Lower lobe of right lung (tissue), 2 donors: Measurements from ENCODE around the gene MAPK1. TPM values are rescaled to one million over a fixed set of nuclear protein-coding genes. Genes with fewer than 3 reads are reported as not detected.
"Not testable (repeated sequence)": the region's sequence is repeated elsewhere in the genome, so short reads cannot be mapped to it uniquely, and the experiment has no call there.

Source experiments
- ATAC-seq, 2 donors: fragments of 200-7000 bp; cut with Tn5 transposase; one replicate each; pipeline ENCODE4 v1.9.1; 2020 to 2022; ENCODE audit warnings: mild to moderate bottlenecking in 2 of 2, moderate library complexity in 2 of 2
- DNase-seq: peaks from one replicate; pipeline ENCODE4 v3.0.0-alpha.2; 2020
- H3K27ac ChIP-seq: fragments of 200-600 bp; one replicate; pipeline ENCODE4 v1.8.0; 2022
- H3K27me3 ChIP-seq: fragments of 200-600 bp; one replicate; pipeline ENCODE4 v1.8.0; 2022; ENCODE audit warnings: low read depth
- H3K36me3 ChIP-seq: fragments of 200-600 bp; one replicate; pipeline ENCODE4 v1.8.0; 2022; ENCODE audit warnings: mild to moderate bottlenecking
- H3K4me1 ChIP-seq: fragments of 200-600 bp; one replicate; pipeline ENCODE4 v1.8.0; 2022
- H3K4me3 ChIP-seq: fragments of 200-600 bp; one replicate; pipeline ENCODE4 v1.8.0; 2022; ENCODE audit warnings: mild to moderate bottlenecking
- H3K9me3 ChIP-seq: fragments of 200-600 bp; one replicate; pipeline ENCODE4 v1.8.0; 2022
- CTCF ChIP-seq: fragments of 200-600 bp; IDR thresholded peaks from one replicate; pipeline ENCODE4 v1.8.0; 2022; ENCODE audit warnings: antibody characterized with exemption, mild to moderate bottlenecking
- intact Hi-C: fragments of 100-400 bp; cut with DNase I; formaldehyde crosslinking; loops from one replicate; pipeline ENCODE4 v1.11.0; 2022
- total RNA-seq: library from RNA; stranded (reverse); fragmentation: NEBNext Ultra II Directional; extraction: Animal tissue kit (Norgen Biotek cat#: 25700); gene quantifications from one replicate; pipeline ENCODE4 v1.2.1, GENCODE V29; 2021
- donor health status: DM: no; HTN: yes; CAD: no; lungs with severe emphysema.

MAPK1 gene
- total RNA-seq, 1 donor from 2014 or later = 146 TPM

GRCh38 chr22:21811982-21812381 lies 55.5 kb downstream of the MAPK1 start:
- ATAC-seq (no peak), DNase-seq (no peak)
- no peak for TF ChIP-seq CTCF
- intact Hi-C loops = no loop called here
- H3K27ac ChIP-seq = no peak overlapping the region
- no peak overlapping the region for H3K4me3 ChIP-seq
- H3K9me3 ChIP-seq = no peaks in the 10 kb centered on the region
- H3K36me3 ChIP-seq = peaks cover 4% of the 10 kb centered on the region
- no peaks in the 10 kb centered on the region for H3K27me3 ChIP-seq
- H3K4me1 ChIP-seq = peaks cover 49% of the 10 kb centered on the region

GRCh38 chr22:21807544-21808529 lies 59.6 kb downstream of the MAPK1 start:
- Histone ChIP-seq H3K36me3 (peaks cover 46% of the 10 kb centered on the region), H3K9me3 (no peaks in the 10 kb centered on the region), H3K27me3 (no peaks in the 10 kb centered on the region), H3K27ac (peak overlapping the region; percentile 12), H3K4me1 (peaks cover 26% of the 10 kb centered on the region), H3K4me3 (no peak overlapping the region)
- no peak for TF ChIP-seq CTCF
- peak in 1 of 2 donors; percentile 28 for ATAC-seq
- intact Hi-C loops = loop anchor here (10.0 kb wide), 1 partner anchor 47 kb away; no protein-coding TSS in a partner anchor
- no peak for DNase-seq

GRCh38 chr22:21805325-21805724 lies 62.1 kb downstream of the MAPK1 start:
- not testable (repeated sequence) for H3K27ac ChIP-seq, DNase-seq, H3K27me3 ChIP-seq, H3K9me3 ChIP-seq, H3K4me3 ChIP-seq, ATAC-seq
- Histone ChIP-seq H3K36me3 (peaks cover 71% of the 10 kb centered on the region), H3K4me1 (peaks cover 26% of the 10 kb centered on the region)
- intact Hi-C loops = loop anchor here (10.0 kb wide), 1 partner anchor 49 kb away; no protein-coding TSS in a partner anchor

- Histone ChIP-seq H3K36me3 (peaks cover 81% of the 10 kb centered on the region), H3K4me3 (no peak overlapping the region), H3K9me3 (no peaks in the 10 kb centered on the region), H3K27me3 (no peaks in the 10 kb centered on the region), H3K27ac (no peak overlapping the region), H3K4me1 (peaks cover 19% of the 10 kb centered on the region)
- ATAC-seq = no peak
- no peak for TF ChIP-seq CTCF
- no peak for DNase-seq
- intact Hi-C loops = loop anchor here (10.0 kb wide), 1 partner anchor 51 kb away; no protein-coding TSS in a partner anchor
Measured at GRCh38 chr22:21803811-21804249, 63.6 kb downstream of the MAPK1 start.

- H3K4me3 ChIP-seq = no peak overlapping the region
- no peak for DNase-seq
- H3K27me3 ChIP-seq = no peaks in the 10 kb centered on the region
- H3K4me1 ChIP-seq = peaks cover 9% of the 10 kb centered on the region
- no peak for TF ChIP-seq CTCF
- ATAC-seq = no peak
- peaks cover 93% of the 10 kb centered on the region for H3K36me3 ChIP-seq
- intact Hi-C loops = loop anchor here (10.0 kb wide), 1 partner anchor 52 kb away; no protein-coding TSS in a partner anchor
- no peak overlapping the region for H3K27ac ChIP-seq
- no peaks in the 10 kb centered on the region for H3K9me3 ChIP-seq
Measured at GRCh38 chr22:21802673-21803072, 64.8 kb downstream of the MAPK1 start.

GRCh38 chr22:21802056-21802455 lies 65.4 kb downstream of the MAPK1 start:
- Histone ChIP-seq H3K27me3 (no peaks in the 10 kb centered on the region), H3K27ac (no peak overlapping the region), H3K9me3 (no peaks in the 10 kb centered on the region), H3K4me3 (no peak overlapping the region), H3K36me3 (peaks cover 95% of the 10 kb centered on the region), H3K4me1 (peaks cover 3% of the 10 kb centered on the region)
- no peak for ATAC-seq
- intact Hi-C loops = loop anchor here (10.0 kb wide), 1 partner anchor 53 kb away; no protein-coding TSS in a partner anchor
- no peak for DNase-seq
- no peak for TF ChIP-seq CTCF

GRCh38 chr22:21801304-21801644 lies 66.2 kb downstream of the MAPK1 start:
- not testable (repeated sequence) for H3K27me3 ChIP-seq, H3K9me3 ChIP-seq, H3K27ac ChIP-seq, H3K4me1 ChIP-seq, ATAC-seq, H3K4me3 ChIP-seq, DNase-seq
- H3K36me3 ChIP-seq = peaks cover 95% of the 10 kb centered on the region
- intact Hi-C loops = loop anchor here (10.0 kb wide), 1 partner anchor 54 kb away; no protein-coding TSS in a partner anchor
